H1 (cell line): ENCODE results near the gene OR11H7. TPM values are rescaled to one million over a fixed set of nuclear protein-coding genes. Genes with fewer than 3 reads are reported as not detected.

Experiments used
- CTCF ChIA-PET: fragments of 300-600 bp; sonication (Branson Sonifier 250); formaldehyde crosslinking; loops from one replicate; lab custom pipeline; 2021; ENCODE audit not compliant: partially characterized antibody; lab: Charles Lee
- POLR2A ChIA-PET: fragments of 300-600 bp; sonication (Branson Sonifier 250); formaldehyde crosslinking; loops from one replicate; lab custom pipeline; 2021; ENCODE audit warnings: inconsistent platforms; ENCODE audit not compliant: partially characterized antibody; lab: Charles Lee
- DNase-seq, 2 experiments: peaks; one replicate each; pipeline versions ENCODE4 v3.0.0 to v3.0.0-alpha.2; 2010 to 2022; ENCODE audit warnings: low spot score in 2 of 2, low read depth in 1 of 2, mixed read lengths in 1 of 2
- FAIRE-seq: peaks from 2 replicates; lab custom pipeline; 2011; peaks lifted over from hg19 to GRCh38; lab: Jason Lieb, UNC
- H2AFZ ChIP-seq: 2 replicates; pipeline ENCODE4 v1.8.1; 2012; ENCODE audit warnings: low read length, inconsistent platforms
- H2AK5ac ChIP-seq: 2 replicates; pipeline ENCODE4 v1.6.1; 2013; ENCODE audit warnings: low read depth, low read length
- H2BK120ac ChIP-seq: replicated peaks from 2 replicates; pipeline ENCODE3; 2013; ENCODE audit warnings: low read depth, low read length, inconsistent platforms
- H2BK12ac ChIP-seq: 2 replicates; pipeline ENCODE4 v1.6.1; 2013; ENCODE audit warnings: low read depth, low read length
- H2BK15ac ChIP-seq: 2 replicates; pipeline ENCODE4 v1.6.1; 2013; ENCODE audit warnings: low read length
- H2BK20ac ChIP-seq: 2 replicates; pipeline ENCODE4 v1.6.1; 2013; ENCODE audit warnings: low read length
- H2BK5ac ChIP-seq: 2 replicates; pipeline ENCODE4 v1.6.1; 2013; ENCODE audit warnings: low read depth, low read length
- H3K14ac ChIP-seq: 2 replicates; pipeline ENCODE4 v1.6.1; 2013; ENCODE audit warnings: inconsistent platforms; ENCODE audit not compliant: insufficient read length
- H3K18ac ChIP-seq: 2 replicates; pipeline ENCODE4 v1.6.1; 2013; ENCODE audit warnings: low read length; ENCODE audit errors: extremely low read depth
- H3K23ac ChIP-seq: 2 replicates; pipeline ENCODE4 v1.6.1; 2013; ENCODE audit warnings: inconsistent platforms; ENCODE audit not compliant: insufficient read length
- H3K23me2 ChIP-seq: 2 replicates; pipeline ENCODE4 v1.6.1; 2013; ENCODE audit warnings: low read depth, low read length
- H3K27ac ChIP-seq: 2 replicates; pipeline ENCODE4 v1.6.1; 2011; ENCODE audit warnings: low read depth, low read length, inconsistent platforms
- H3K27me3 ChIP-seq, 4 experiments: replicated peaks in 1 of 4; 1 replicate in 1 of 4; 2 replicates in 3 of 4; pipeline versions ENCODE4 v1.6.1 to v1.8.1; 2011 to 2013; ENCODE audit warnings: low read length in 3 of 4, mild to moderate bottlenecking in 3 of 4, inconsistent platforms in 2 of 4, mixed read lengths in 2 of 4, moderate library complexity in 1 of 4; ENCODE audit not compliant: control insufficient read depth in 3 of 4, insufficient read depth in 3 of 4; ENCODE audit errors: extremely low read depth in 1 of 4
- H3K36me3 ChIP-seq, 4 experiments: 2 replicates each; pipeline versions ENCODE4 v1.6.1 to v1.8.1; 2011 to 2013; ENCODE audit warnings: mild to moderate bottlenecking in 4 of 4, low read length in 3 of 4, moderate library complexity in 2 of 4, control low read depth in 1 of 4, inconsistent platforms in 1 of 4; ENCODE audit not compliant: insufficient read depth in 4 of 4, control insufficient read depth in 2 of 4
- H3K4ac ChIP-seq: replicated peaks from 2 replicates; pipeline ENCODE3; 2013; ENCODE audit warnings: low read length, low read depth, mixed read lengths, inconsistent platforms; ENCODE audit not compliant: insufficient read length
- H3K4me1 ChIP-seq, 4 experiments: replicated peaks in 1 of 4; 1 replicate in 1 of 4; 2 replicates in 3 of 4; pipeline versions ENCODE4 v1.6.1 to v1.8.1; 2011 to 2013; ENCODE audit warnings: low read length in 3 of 4, inconsistent platforms in 2 of 4, mixed read lengths in 1 of 4; ENCODE audit not compliant: insufficient read depth in 4 of 4, control insufficient read depth in 3 of 4
- H3K4me2 ChIP-seq, 2 experiments: 2 replicates each; pipeline versions ENCODE4 v1.6.1 to v1.8.1; 2011 to 2013; ENCODE audit warnings: low read depth in 2 of 2, low read length in 2 of 2, control low read depth in 1 of 2, inconsistent platforms in 1 of 2, mild to moderate bottlenecking in 1 of 2; ENCODE audit not compliant: insufficient read depth in 1 of 2
- H3K4me3 ChIP-seq, 4 experiments: fragments of 200-600, 300-600 bp in 1 of 4; sonication (generic), shearing (Covaris generic), sonication (Bioruptor Twin) in 1 of 4; 2 replicates each; pipeline versions ENCODE4 v1.5.1 to v1.8.1; 2011 to 2016; ENCODE audit warnings: low read length in 4 of 4, low read depth in 3 of 4, control low read depth in 2 of 4, inconsistent platforms in 2 of 4, mild to moderate bottlenecking in 2 of 4, mixed read lengths in 1 of 4, moderate library complexity in 1 of 4; ENCODE audit not compliant: insufficient read depth in 2 of 4; ENCODE audit errors: extremely low read depth in 1 of 4
- H3K56ac ChIP-seq: replicated peaks from 2 replicates; pipeline ENCODE3; 2013; ENCODE audit warnings: low read depth, mild to moderate bottlenecking, mixed read lengths, low read length, inconsistent platforms; ENCODE audit not compliant: insufficient read length
- H3K79me1 ChIP-seq: 2 replicates; pipeline ENCODE4 v1.6.1; 2013; ENCODE audit warnings: low read depth, low read length, control low read depth
- H3K79me2 ChIP-seq, 2 experiments: 2 replicates each; pipeline versions ENCODE4 v1.6.1 to v1.8.1; 2012 to 2013; ENCODE audit warnings: low read length in 2 of 2, mild to moderate bottlenecking in 2 of 2, inconsistent platforms in 1 of 2; ENCODE audit not compliant: insufficient read depth in 2 of 2, control insufficient read depth in 1 of 2
- H3K9ac ChIP-seq, 4 experiments: replicated peaks in 1 of 4; 1 replicate in 1 of 4; 2 replicates in 3 of 4; pipeline versions ENCODE4 v1.6.1 to v1.8.1; 2011 to 2013; ENCODE audit warnings: low read depth in 3 of 4, low read length in 3 of 4, control low read depth in 2 of 4, mild to moderate bottlenecking in 2 of 4, moderate library complexity in 2 of 4, inconsistent platforms in 1 of 4; ENCODE audit errors: extremely low read depth in 1 of 4
- H3K9me3 ChIP-seq, 2 experiments: 2 replicates each; pipeline versions ENCODE4 v1.6.1 to v1.8.1; 2012 to 2013; ENCODE audit warnings: mild to moderate bottlenecking in 2 of 2, moderate library complexity in 2 of 2, control low read depth in 1 of 2, inconsistent platforms in 1 of 2, low read depth in 1 of 2, low read length in 1 of 2, mixed read lengths in 1 of 2; ENCODE audit not compliant: insufficient read depth in 2 of 2
- H4K20me1 ChIP-seq, 2 experiments: replicated peaks in 1 of 2; 2 replicates each; pipeline versions ENCODE3 to v1.8.1; 2011 to 2013; ENCODE audit warnings: inconsistent platforms in 2 of 2, low read length in 2 of 2, mild to moderate bottlenecking in 1 of 2; ENCODE audit not compliant: insufficient read depth in 2 of 2, control insufficient read depth in 1 of 2
- H4K5ac ChIP-seq: 2 replicates; pipeline ENCODE4 v1.6.1; 2013; ENCODE audit warnings: low read length, low read depth, mixed read lengths, inconsistent platforms; ENCODE audit not compliant: insufficient read length
- H4K8ac ChIP-seq: 2 replicates; pipeline ENCODE4 v1.8.0; 2013; ENCODE audit warnings: mild to moderate bottlenecking, moderate library complexity, low read length, inconsistent platforms; ENCODE audit not compliant: insufficient read depth; ENCODE audit errors: extremely low read depth
- H4K91ac ChIP-seq: replicated peaks from 2 replicates; pipeline ENCODE3; 2013; ENCODE audit warnings: low read length, mixed read lengths, inconsistent platforms; ENCODE audit not compliant: insufficient read length
- CREB1 ChIP-seq: IDR thresholded peaks from 2 replicates; pipeline ENCODE4 v1.6.1; 2012; ENCODE audit warnings: inconsistent platforms
- E2F6 ChIP-seq: IDR thresholded peaks from 2 replicates; pipeline ENCODE4 v1.6.1; 2012; ENCODE audit warnings: inconsistent platforms
- EGR1 ChIP-seq: IDR thresholded peaks from 2 replicates; pipeline ENCODE4 v1.6.1; 2011; ENCODE audit warnings: low read depth, low read length, borderline replicate concordance
- EZH2 ChIP-seq: fragments of 200-600 bp; sonication (generic); IDR thresholded peaks from 2 replicates; pipeline ENCODE4 v1.7.1; 2012; ENCODE audit warnings: low read depth, mild to moderate bottlenecking, moderate library complexity, low read length, inconsistent platforms; ENCODE audit not compliant: severe bottlenecking
- FOSL1 ChIP-seq: IDR thresholded peaks from 2 replicates; pipeline ENCODE4 v1.6.1; 2011; ENCODE audit warnings: mild to moderate bottlenecking, low read depth, low read length, moderate library complexity; ENCODE audit not compliant: insufficient read depth
- GTF2F1 ChIP-seq: IDR thresholded peaks from 2 replicates; pipeline ENCODE4 v1.6.1; 2012; ENCODE audit warnings: low read depth, low read length, improper control_type of control experiment, borderline replicate concordance
- MAFK ChIP-seq: IDR thresholded peaks from 2 replicates; pipeline ENCODE4 v1.6.1; 2012; ENCODE audit warnings: low read depth, mild to moderate bottlenecking, improper control_type of control experiment, low read length
- NANOG ChIP-seq: IDR thresholded peaks from 2 replicates; pipeline ENCODE4 v1.6.1; 2011; ENCODE audit warnings: low read length, low read depth, mild to moderate bottlenecking, inconsistent platforms; ENCODE audit not compliant: insufficient read depth, poor library complexity, severe bottlenecking
- PHF8 ChIP-seq: fragments of 200-600 bp; sonication (generic); conservative IDR thresholded peaks from 2 replicates; pipeline ENCODE4 v1.7.1; 2012; ENCODE audit warnings: low read depth, mild to moderate bottlenecking, inconsistent platforms, low read length, moderate library complexity
- RAD21 ChIP-seq, 2 experiments: IDR thresholded peaks in 1 of 2; conservative IDR thresholded peaks in 1 of 2; 2 replicates each; pipeline ENCODE4 v1.6.1; 2011; ENCODE audit warnings: low read depth in 2 of 2, low read length in 2 of 2, improper control_type of control experiment in 1 of 2, inconsistent platforms in 1 of 2, mild to moderate bottlenecking in 1 of 2, moderate library complexity in 1 of 2
- SIN3A ChIP-seq, 2 experiments: IDR thresholded peaks in 1 of 2; conservative IDR thresholded peaks in 1 of 2; 2 replicates each; pipeline ENCODE4 v1.6.1; 2011 to 2012; ENCODE audit warnings: low read length in 2 of 2, improper control_type of control experiment in 1 of 2, low read depth in 1 of 2, mild to moderate bottlenecking in 1 of 2
- SIX5 ChIP-seq: IDR thresholded peaks from 2 replicates; pipeline ENCODE4 v1.6.1; 2011; ENCODE audit warnings: mild to moderate bottlenecking, low read depth, low read length
- TEAD4 ChIP-seq: IDR thresholded peaks from 2 replicates; pipeline ENCODE4 v1.6.1; 2012; ENCODE audit warnings: low read depth, low read length, inconsistent platforms, mixed read lengths
- WGBS, 2 experiments: shearing (Covaris generic) in 1 of 2; methylation state at CpG; one replicate each; pipeline versions ENCODE4 v1.1.6 to v1.1.7; 2013 to 2015; ENCODE audit warnings: low lambda C conversion rate in 2 of 2, mixed read lengths in 2 of 2, inconsistent platforms in 1 of 2, low coverage in 1 of 2, missing lambda C conversion rate in 1 of 2; ENCODE audit not compliant: insufficient replicate concordance in 2 of 2, insufficient coverage in 1 of 2, insufficient read length in 1 of 2; ENCODE audit errors: extremely low coverage in 1 of 2, missing lambda C conversion rate in 1 of 2; 5-methylcytosine and 5-hydroxymethylcytosine counted together
- polyA plus RNA-seq, 7 experiments: library from polyadenylated mRNA; depleted of rRNA in 3 of 7; stranded (reverse) in 5 of 7; unstranded in 2 of 7; fragments of >200 nt in 5 of 7; fragments of 200-250 nt in 2 of 7; gene quantifications; 1 replicate in 5 of 7; 2 replicates in 1 of 7; 4 replicates in 1 of 7; pipeline versions ENCODE4 v1.2.1 to v1.2.3, GENCODE V29; 2011 to 2013; ENCODE audit warnings: missing spikeins in 2 of 7, mixed read lengths in 2 of 7
- total RNA-seq: library from RNA; stranded (reverse); fragmentation: NEBNext Ultra II Directional; extraction: Animal tissue kit (Norgen Biotek cat#: 25700); gene quantifications from 2 replicates; pipeline ENCODE4 v1.2.1, GENCODE V29; 2021

The OR11H7 gene
- total and polyA plus RNA-seq, 2 of the 8 experiments (the other 6 are each of a cell fraction or from before 2014, with no cell fraction given), result not detected

GRCh38 chr14:20278414-20278813 lies 49.6 kb downstream of the OR11H7 start:
- no peak overlapping the region for H2AFZ ChIP-seq
- H3K79me2 ChIP-seq, result no peaks in the 10 kb centered on the region
- no peak for TF ChIP-seq PHF8
- no peak for TF ChIP-seq GTF2F1
- no peak for TF ChIP-seq RAD21 (IDR thresholded peaks at IDR 0.05 in 1 of 2, conservative IDR thresholded peaks at IDR 0.05 in 1 of 2; ENCODE audit: low read depth in 2 of 2, low read length in 2 of 2)
- no peak for TF ChIP-seq EZH2
- TF ChIP-seq EGR1, result no peak
- TF ChIP-seq TEAD4, result no peak
- TF ChIP-seq NANOG, result no peak
- TF ChIP-seq E2F6, result no peak
- no peak for TF ChIP-seq CREB1
- no peak for TF ChIP-seq FOSL1
- TF ChIP-seq MAFK, result no peak
- TF ChIP-seq SIX5, result no peak
- no peak for TF ChIP-seq SIN3A (conservative IDR thresholded peaks at IDR 0.05 in 1 of 2, IDR thresholded peaks at IDR 0.05 in 1 of 2; ENCODE audit: low read depth in 1 of 2, low read length in 2 of 2)

More at GRCh38 chr14:20278414-20278813, 49.6 kb downstream of the OR11H7 start:
- H3K23ac ChIP-seq, result no peak overlapping the region
- no peak overlapping the region for H2BK120ac ChIP-seq
- no peak overlapping the region for H3K18ac ChIP-seq
- no peak overlapping the region for H2AK5ac ChIP-seq
- no peak overlapping the region for H3K9ac ChIP-seq
- no peak overlapping the region for H4K8ac ChIP-seq
- 84% methylated on average over 1 of the region's 1 CpG; no CpG with 5 or more reads in 1 of the 2 experiments for WGBS, 2 experiments
- POLR2A ChIA-PET, result interaction anchor here (0.8 kb wide), 1 partner anchor 30 kb away, joined by 3 read pairs; no protein-coding TSS in a partner anchor
- no peaks in the 10 kb centered on the region for H4K20me1 ChIP-seq
- no peak overlapping the region for H3K14ac ChIP-seq
- DNase-seq (no peak), FAIRE-seq (no peak)
- H3K4me1 ChIP-seq, result no peaks in the 10 kb centered on the region
- no peak overlapping the region for H2BK15ac ChIP-seq
- H4K5ac ChIP-seq, result no peak overlapping the region
- no peaks in the 10 kb centered on the region for H3K79me1 ChIP-seq
- CTCF ChIA-PET, result no interaction called here
- no peak overlapping the region for H3K4me2 ChIP-seq
- no peaks in the 10 kb centered on the region for H3K23me2 ChIP-seq
- H2BK5ac ChIP-seq, result no peak overlapping the region
- no peaks in the 10 kb centered on the region for H3K27me3 ChIP-seq
- no peak overlapping the region for H4K91ac ChIP-seq
- H2BK20ac ChIP-seq, result no peak overlapping the region
- no peak overlapping the region for H3K4me3 ChIP-seq
- peaks cover 13 to 16% of the 10 kb centered on the region in 2 experiments; a peak in 3 of 4 replicates for H3K9me3 ChIP-seq
- no peak overlapping the region for H2BK12ac ChIP-seq
- no peak overlapping the region for H3K56ac ChIP-seq
- no peak overlapping the region for H3K27ac ChIP-seq
- peaks cover 0 to 9% (median 0%) of the 10 kb centered on the region in 4 experiments; a peak in 1 of 8 replicates for H3K36me3 ChIP-seq
- H3K4ac ChIP-seq, result no peak overlapping the region
